Fibroblast of lung (primary cell): Measurements from ENCODE around the gene TARS1.

Experiments used
- CTCF ChIP-seq, 2 donors: IDR thresholded peaks in 1 of 2; conservative IDR thresholded peaks in 1 of 2; 1 replicate in 1 of 2; 2 replicates in 1 of 2; pipeline ENCODE4 v1.5.1; 2011 to 2012; ENCODE audit warnings: low read length in 2 of 2, control low read depth in 1 of 2, inconsistent platforms in 1 of 2, low read depth in 1 of 2, mild to moderate bottlenecking in 1 of 2
- EZH2 ChIP-seq: IDR thresholded peaks from 2 replicates; pipeline ENCODE4 v1.5.1; 2012; ENCODE audit warnings: low read length, control low read depth, mild to moderate bottlenecking; ENCODE audit errors: missing control alignments

GRCh38 chr5:33448118-33448517 is 7.4 kb downstream of the TARS1 start:
- TF ChIP-seq CTCF (conservative IDR thresholded peaks at IDR 0.05 in 1 of 2, IDR thresholded peaks at IDR 0.05 in 1 of 2; ENCODE audit: low read depth in 1 of 2, low read length in 2 of 2), result no peak
- no peak for TF ChIP-seq EZH2
